NOMO-1 (cell line): ENCODE data around the gene RIPOR2.
A peak's percentile ranks its signal among the peaks of the same experiment; 100 is the strongest.
"Not testable (repeated sequence)": the region's sequence is repeated elsewhere in the genome, so short reads cannot be mapped to it uniquely, and the experiment has no call there.

Experiments
- DNase-seq, 2 experiments: peaks; one replicate each; lab custom pipeline; 2025; ENCODE audit not compliant: unreplicated experiment in 2 of 2; lab: John Stamatoyannopoulos, UW

Gene RIPOR2

GRCh38 chr6:24959319-24959718, 23.6 kb upstream of the RIPOR2 start:
- DNase-seq = peak; percentile 6 to 19

- DNase-seq = no peak
Observed at GRCh38 chr6:24957199-24957598, 21.4 kb upstream of the RIPOR2 start.

GRCh38 chr6:24953726-24954125, 18.0 kb upstream of the RIPOR2 start:
- DNase-seq = no peak

- DNase-seq = peak; percentile 96 to 99
Observed at GRCh38 chr6:24951811-24952299, 16.1 kb upstream of the RIPOR2 start.

- DNase-seq = no peak
Observed at GRCh38 chr6:24950218-24950941, 14.6 kb upstream of the RIPOR2 start.

GRCh38 chr6:24949020-24949569, 13.3 kb upstream of the RIPOR2 start:
- DNase-seq = peak; percentile 23 to 43

- DNase-seq = not testable (repeated sequence)
Observed at GRCh38 chr6:24948261-24948660, 12.5 kb upstream of the RIPOR2 start.

GRCh38 chr6:24947636-24948035, 11.9 kb upstream of the RIPOR2 start:
- no peak for DNase-seq

GRCh38 chr6:24945054-24945453, 9.3 kb upstream of the RIPOR2 start:
- DNase-seq = no peak

GRCh38 chr6:24943774-24944173, 8.0 kb upstream of the RIPOR2 start:
- no peak for DNase-seq

- DNase-seq = peak in 1 of 2 experiments; percentile 59
Observed at GRCh38 chr6:24940311-24940917, 4.7 kb upstream of the RIPOR2 start.

GRCh38 chr6:24936641-24937317, 1.0 kb upstream of the RIPOR2 start:
- no peak for DNase-seq

GRCh38 chr6:24933868-24934401, 1.8 kb downstream of the RIPOR2 start:
- peak in 1 of 2 experiments; percentile 34 for DNase-seq

GRCh38 chr6:24933266-24933665, 2.5 kb downstream of the RIPOR2 start:
- DNase-seq = no peak

GRCh38 chr6:24932832-24933231, 2.9 kb downstream of the RIPOR2 start:
- no peak for DNase-seq

- peak in 1 of 2 experiments; percentile 23 for DNase-seq
Observed at GRCh38 chr6:24931718-24932691, 3.8 kb downstream of the RIPOR2 start.

- no peak for DNase-seq
Observed at GRCh38 chr6:24931296-24931695, 4.5 kb downstream of the RIPOR2 start.

GRCh38 chr6:24930431-24930871, 5.3 kb downstream of the RIPOR2 start:
- no peak for DNase-seq

- peak; percentile 64 to 90 for DNase-seq
Observed at GRCh38 chr6:24929242-24929641, 6.5 kb downstream of the RIPOR2 start.
